CD4-positive, alpha-beta T cell treated with Interleukin-4 for 4 hours (primary cell): Measurements from ENCODE around the gene RLIM.
"Not testable (repeated sequence)": the region's sequence is repeated elsewhere in the genome, so short reads cannot be mapped to it uniquely, and the experiment has no call there.

Experiments used
- DNase-seq: peaks from one replicate; pipeline ENCODE4 v3.0.0-alpha.2; 2020

Gene RLIM, protein sequence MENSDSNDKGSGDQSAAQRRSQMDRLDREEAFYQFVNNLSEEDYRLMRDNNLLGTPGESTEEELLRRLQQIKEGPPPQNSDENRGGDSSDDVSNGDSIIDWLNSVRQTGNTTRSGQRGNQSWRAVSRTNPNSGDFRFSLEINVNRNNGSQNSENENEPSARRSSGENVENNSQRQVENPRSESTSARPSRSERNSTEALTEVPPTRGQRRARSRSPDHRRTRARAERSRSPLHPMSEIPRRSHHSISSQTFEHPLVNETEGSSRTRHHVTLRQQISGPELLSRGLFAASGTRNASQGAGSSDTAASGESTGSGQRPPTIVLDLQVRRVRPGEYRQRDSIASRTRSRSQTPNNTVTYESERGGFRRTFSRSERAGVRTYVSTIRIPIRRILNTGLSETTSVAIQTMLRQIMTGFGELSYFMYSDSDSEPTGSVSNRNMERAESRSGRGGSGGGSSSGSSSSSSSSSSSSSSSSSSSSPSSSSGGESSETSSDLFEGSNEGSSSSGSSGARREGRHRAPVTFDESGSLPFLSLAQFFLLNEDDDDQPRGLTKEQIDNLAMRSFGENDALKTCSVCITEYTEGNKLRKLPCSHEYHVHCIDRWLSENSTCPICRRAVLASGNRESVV

DNA sequence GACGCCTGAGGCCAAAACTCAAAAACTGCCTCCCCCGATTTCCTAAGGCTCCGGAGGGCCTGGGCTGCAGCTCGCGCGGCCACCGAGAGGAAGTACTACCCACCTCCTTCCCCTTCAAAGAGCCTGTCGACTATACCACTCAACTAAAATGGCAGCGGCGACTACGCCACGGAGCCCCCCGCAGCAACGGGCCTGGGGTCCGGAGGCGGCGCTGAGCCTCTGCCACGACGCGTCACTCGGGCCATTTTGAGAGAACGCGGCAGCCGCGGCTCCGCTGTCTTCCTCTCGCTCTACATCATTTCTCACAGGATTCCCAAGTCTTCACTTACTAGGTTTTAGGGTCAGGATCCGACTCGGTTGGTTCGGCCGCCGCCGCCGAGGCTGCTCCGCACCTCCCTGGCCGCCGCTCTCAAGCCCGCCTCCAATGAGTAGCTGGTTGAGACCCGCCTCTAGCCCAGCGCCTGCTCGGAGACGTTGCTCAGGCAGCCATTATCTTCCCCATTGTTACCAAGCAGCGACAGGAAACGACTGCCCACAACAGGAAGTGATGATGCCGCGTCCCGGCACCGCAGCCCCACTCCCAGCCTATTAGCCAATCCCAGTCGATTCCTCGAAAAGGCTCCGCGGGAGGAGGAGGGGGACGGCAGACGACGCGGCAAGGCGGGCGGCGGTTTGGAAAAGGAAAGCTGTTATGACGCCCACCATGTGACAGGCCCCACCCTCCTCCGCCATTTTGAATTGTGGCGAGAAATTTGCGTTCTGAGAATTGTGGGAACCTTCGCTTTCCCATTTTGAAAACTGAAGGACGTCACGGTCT, at the start of gene RLIM:
TSS of gene RLIM (minus strand) at position 532 of the 817 bp plus-strand sequence. CDS start 18,647 bp downstream, outside the sequence.
- DNase-seq, result peak; percentile 95

DNA sequence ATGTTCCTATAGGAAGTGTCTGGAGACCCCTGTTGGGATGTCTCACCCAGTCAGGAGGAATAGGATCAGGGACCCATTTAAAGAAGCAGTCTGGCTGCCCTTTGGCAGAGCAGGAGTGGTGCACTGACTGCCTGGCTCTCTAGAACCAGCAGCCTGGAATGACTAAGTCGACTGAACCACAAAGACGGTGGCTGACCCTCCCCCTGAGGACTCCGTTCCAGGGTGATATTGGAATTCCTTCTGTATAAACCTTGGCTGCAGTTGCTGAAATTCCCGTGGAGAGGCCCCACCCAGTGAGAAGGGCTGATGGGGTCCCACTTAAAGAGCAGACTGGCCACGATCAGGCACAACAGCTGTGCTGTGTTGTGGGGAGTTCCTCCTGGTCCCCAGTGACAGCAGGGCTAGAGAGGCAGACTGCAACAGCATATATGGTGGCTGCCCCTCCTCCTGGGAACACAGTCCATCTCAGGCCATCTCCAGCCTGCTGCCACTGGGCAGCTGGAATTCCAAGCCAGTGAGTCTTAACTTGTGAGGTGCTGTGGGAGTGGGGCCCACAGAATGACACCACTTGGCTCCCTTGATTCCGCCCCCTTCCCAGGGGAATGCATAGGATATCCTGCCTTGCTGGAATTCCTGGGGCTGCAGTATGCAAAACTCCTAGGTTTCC, 41.8 kb upstream of the RLIM start:
- DNase-seq, result no peak

DNA sequence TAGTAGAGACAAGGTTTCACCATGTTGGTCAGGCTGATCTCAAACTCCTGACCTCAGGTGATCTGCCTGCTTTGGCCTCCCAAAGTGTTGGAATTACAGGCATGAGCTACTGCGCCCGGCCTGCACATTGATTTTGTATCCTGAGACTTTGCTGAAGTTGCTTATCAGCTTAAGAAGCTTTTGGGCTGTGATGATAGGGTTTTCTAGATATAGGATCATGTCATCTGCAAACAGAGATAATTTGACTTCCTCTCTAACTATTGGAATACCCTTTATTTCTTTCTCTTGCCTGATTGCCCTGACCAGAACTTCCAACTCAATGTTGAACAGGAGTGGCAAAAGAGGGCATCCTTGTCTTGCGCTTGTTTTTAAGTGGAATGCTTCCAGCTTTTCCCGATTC, 40.5 kb upstream of the RLIM start:
- not testable (repeated sequence) for DNase-seq

DNA sequence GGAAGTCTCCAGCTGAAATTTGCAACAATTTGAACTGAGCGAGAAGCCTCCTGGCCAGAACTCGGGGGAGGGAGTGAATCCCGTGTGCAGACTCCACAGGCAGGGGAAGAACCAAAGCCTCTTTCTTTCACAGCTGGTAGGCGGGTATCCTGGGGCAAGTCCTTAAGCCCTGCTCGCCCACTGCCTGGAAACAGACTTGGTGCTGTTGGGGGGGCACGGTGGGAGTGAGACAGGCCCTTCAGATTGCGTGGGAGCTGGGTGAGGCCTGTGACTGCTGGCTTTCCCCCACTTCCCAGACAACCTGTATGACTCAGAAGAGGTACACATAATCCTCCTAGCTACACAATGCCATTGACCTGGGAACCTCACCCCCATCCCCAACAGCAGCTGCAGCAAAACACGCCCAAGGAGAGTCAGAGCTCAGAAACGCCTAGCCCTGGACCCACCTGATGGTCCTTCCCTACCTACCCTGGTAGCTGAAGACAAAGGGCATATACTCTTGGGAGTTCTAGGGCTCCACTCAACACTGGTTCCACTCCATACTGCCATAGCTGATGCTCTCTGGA, 22.4 kb upstream of the RLIM start:
- DNase-seq, result no peak

DNA sequence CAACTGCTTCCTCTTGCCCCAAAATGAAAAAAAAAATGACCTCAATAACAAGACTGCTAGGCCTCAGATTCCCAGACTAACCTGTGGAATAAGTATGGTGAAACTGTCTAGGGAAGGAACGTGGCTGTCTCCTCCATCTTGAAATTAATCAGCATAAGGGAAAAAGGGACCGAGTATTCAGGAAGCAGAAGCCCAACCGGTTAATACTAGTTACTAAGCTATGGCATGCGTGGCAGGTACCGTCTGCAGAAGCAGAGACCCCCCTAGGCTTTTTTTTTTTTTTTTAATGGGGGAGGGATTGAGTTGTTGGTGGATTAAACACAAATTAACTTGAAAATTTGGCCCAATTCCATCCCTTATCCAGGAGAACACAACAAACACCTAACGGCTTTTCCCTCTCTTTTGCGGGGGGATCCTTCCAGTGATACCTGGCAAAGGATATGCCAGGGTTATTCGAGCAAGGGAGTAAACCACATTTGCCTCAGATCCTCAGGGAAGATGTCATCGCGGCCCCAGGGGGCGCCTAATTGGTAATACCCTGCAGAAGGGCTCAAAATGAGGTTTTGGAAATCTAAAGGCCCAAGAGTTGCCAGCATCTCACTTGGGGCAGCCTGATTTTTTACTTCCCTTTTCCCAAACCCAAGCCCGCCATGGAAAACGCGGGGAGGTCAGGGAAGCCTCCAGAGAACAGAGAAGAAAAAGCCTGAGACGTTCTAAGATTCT, 893 bp downstream of the RLIM start:
- DNase-seq, result peak; percentile 2

DNA sequence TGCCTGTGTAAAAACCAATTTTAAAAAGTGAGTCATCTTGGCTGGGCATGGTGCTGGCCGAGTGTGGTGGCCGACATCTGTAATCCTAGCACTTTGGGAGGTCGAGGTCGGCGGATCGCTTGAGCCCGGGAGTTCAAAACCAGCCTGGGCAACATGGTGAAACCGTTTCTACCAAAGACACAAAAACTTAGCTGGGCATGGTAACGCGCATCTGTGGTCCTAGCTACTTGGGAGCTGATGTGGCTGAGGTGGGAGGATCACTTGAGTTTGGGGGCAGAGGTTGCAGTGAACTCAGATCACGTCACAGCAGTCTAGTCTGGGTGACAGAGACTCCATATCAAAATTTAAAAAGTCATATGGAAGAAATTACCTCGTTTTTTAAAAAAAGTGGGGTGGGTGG, 7.6 kb downstream of the RLIM start:
- DNase-seq, result no peak

DNA sequence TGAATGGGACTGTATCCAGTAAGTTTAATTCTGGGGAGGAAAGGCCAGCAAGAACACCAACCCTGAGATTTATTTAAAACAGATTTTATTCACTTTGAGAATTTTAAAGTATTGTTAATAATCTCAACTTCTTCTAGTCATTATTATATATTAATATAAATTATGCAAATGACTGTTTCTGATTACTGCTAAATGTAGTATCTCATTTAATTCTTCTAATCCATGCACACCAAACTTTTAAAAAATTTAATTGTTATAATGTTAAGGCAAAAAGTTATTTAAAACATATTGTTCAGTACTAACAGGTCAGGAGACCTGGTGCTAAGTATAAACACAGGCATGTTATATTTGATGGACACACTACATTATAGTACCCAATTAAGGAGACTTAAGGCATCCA, 8.1 kb downstream of the RLIM start:
- DNase-seq, result no peak

DNA sequence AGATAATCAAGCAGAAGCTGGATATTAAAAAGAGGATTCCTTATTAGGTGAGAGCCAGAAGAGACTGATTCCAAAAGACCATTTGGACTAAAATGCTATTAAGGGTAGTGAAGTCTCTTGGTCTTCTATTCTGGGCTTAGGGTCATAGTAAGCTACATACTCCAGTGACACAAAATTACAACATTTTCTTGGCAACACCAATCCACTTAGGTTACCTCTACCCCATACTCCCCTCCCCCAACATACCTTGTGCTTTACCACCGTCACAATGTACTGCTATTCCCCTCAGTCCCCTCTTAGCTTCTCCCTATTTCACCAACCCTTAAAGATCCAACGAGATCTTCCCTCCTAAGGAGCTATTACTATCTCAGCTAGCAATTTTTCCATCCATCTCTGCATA, 11.4 kb downstream of the RLIM start:
- DNase-seq, result no peak

DNA sequence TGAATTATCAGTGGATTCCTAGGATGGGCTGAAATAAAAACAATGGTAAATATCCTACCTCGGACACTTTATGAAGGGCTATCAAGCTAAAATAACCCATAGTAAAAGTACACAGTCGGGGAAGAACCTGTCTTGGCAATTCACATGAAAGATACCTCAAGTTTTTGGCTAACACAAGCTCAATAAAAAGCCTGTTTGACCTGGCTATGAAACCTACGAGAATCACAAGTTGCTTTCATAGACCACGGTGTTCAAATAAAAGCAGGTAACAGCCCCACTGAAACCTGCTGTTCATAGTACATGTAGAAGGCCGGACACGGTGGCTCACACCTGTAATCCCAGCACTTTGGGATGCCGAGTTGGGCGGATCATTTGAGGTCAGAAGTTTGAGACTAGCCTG, 12.3 kb downstream of the RLIM start:
- no peak for DNase-seq

DNA sequence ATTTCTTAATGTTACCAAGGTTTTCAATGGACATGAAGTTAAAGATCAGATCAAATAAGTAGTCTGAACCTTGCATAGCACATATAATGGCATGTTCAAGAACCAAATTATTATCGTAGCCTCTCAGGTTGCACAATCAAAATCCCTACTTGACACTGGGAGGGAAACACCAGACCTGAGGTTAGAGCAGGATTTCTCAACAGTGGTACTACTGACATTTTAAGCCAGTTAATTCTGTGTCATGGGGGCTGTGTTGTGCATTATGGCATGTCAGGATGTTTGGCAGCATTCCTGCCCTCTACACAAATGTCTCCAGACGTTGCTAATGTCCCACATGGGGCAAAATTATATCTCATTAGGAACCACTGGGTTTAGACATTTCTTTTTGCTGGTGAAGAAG, 20.8 kb downstream of the RLIM start:
- DNase-seq, result no peak

DNA sequence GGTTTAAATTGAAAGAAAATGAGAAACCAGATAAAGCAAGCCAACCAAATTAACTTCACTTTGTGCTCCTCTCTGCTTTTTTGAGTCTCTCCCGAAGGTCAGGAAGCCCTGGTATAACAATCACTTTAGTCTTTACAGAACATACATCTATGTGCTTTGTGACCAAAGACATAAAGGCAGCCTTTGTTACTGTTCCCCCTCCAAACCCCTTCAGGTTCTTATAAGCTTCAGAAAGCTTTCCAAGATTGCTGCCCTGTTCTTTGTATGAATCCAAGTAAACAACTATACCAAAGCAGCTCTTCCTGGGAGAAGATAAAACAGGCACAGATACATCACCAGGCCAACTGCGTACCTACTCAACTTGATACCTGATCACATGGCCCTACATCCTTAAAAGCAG, 28.7 kb downstream of the RLIM start:
- no peak for DNase-seq

DNA sequence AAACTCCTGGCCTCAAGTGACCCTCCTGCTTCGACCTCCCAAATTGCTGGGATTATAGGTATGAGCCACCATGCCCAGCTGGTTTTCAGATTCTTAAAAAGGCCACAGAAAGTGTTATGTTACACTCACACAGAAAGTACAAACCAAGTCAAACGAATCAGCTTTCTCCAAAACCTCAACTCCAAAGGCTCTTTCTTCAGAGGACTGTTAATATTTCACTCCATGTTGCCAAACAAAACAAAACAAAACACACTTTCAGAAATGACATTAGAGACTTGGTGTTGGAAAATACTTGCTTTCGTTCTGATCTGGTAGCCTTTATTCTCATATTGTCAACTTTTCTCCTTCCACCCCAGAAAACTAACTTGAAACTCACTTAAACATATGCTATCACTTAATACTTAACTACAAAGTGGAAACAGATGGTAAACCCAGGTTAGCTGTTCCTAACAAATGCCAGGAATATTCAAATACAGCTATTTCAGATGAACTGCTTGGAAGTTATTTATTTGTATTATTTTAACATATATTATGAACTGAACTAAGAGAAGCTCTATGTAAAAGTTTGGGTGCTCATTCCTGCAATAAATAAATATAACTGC, 34.7 kb downstream of the RLIM start:
- no peak for DNase-seq

DNA sequence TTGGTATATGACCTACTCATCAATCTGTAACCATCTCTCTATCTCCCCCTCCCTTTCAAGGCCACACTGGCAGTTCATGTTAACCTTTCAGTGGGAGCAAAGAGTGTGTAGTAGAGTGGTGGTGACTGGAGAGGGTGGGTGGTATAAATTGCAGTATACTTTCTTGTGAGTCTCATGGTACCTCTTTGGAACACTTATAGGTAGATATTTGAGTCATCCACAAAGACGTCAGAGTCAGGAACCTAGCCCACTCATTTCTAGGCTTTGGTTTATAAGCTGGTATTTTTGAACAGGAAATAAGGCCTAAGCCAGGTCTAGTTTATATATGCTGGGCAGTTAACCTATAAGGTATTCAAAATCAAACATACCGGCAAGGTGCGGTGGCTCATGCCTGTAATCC, 36.3 kb downstream of the RLIM start:
- no peak for DNase-seq

DNA sequence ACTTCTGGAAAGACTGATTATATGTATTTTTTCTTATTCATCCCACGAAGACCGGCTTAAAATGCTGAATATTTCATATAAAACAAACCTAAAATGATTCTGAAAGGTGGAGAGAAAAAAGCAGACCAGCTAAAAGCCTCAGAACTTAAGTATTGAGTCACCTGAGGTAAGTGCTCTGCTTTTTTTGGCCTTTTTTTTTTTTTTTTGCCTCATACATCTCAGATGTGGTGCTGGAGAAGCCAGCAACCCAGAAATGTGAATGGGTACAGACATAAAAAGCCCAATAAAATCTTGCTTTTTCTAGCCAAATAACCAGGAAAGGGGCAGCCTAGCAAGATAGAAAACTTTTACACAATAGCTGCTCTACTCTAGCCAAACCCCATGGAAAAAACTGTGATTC, 57.0 kb downstream of the RLIM start:
- no peak for DNase-seq

DNA sequence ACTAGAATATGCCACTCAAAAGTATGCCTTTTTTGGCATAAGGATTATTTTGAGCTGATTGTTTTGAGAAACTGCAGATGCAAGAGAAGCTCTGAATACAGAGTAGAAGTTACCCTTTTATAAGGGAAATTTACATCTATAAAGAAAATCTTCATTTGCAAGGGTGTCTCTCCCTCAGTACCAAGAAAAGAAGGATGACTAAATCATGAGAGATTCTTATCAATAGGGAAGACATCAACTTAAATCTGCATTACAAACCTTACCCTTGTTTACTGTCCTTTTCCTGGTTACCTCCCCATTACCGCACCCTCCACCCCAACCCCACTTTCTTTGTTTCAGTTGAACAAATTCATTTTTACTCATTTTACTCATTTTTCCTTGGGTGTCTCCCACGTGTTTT, 62.5 kb downstream of the RLIM start:
- DNase-seq, result no peak

DNA sequence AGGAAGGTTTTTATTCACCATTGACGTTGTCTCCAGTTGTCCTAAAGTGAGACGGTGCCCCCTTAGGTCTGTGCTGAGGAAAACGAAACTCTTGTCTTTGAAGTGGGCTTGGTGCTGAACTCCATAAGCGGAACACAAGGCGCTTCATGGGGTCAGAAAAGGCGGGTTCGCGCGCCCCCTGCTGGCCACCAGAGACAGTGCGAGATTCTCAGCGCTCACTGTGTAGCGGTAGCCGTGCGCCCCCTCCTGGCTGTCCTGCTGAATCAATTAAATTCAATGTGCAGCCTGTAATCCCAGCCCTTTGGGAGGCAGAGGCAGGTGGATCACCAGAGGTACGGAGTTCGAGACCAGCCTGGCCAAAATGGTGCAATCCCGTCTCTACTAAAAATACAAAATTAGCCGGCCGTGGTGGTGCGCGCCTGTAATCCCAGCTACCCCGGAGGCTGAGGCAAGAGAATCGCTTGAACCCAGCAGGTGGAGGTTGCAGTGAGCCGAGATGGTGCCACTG, 64.1 kb downstream of the RLIM start:
- DNase-seq, result peak; percentile 71

DNA sequence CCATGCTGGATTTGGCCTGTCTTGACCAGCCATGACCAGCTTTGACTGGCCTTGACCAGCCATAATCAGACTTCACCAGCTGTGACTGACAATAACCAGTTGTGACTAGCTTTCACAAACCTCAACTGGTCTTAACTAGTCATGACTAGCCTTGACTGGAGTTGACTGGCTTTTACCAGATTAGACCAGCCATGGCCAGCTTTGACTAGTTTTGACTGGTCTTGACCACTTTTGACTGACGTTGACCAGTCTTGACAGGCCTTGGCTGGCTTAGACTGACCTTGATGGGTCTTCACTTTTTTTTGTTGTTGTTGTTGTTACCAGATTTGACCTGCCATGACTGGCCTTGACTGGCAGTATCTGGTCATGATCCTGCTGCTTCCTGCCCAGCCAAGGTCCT, 67.4 kb downstream of the RLIM start:
- no peak for DNase-seq

DNA sequence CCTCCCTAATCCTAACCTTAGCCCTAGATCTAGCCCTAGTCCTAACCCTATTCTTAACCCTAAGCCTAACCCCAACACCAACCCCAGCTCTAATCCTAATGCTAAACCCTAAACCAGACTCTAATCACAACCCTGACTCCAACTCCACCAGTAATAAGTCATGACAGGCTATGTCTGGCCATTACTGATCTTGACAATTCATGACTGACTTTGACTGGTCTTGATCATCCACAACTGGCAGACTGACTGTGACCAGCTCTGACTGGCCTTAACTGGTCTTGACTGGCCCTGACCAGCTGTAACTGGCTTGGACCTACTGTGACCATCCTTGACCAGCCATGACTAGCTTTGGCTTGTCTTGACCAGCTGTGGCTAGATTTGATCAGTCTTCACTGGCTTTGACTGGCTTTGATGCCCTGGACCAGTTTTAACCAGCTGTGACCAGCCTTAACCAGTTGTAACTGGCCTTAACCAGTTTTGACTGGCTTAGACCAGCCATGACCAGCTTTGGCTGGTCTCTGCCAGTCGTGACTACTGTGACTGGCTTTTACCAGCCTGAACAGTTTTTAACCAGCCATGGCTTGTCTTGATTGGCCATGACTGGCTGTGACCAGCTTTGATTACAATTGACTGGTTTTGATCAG, 68.4 kb downstream of the RLIM start:
- DNase-seq, result no peak

DNA sequence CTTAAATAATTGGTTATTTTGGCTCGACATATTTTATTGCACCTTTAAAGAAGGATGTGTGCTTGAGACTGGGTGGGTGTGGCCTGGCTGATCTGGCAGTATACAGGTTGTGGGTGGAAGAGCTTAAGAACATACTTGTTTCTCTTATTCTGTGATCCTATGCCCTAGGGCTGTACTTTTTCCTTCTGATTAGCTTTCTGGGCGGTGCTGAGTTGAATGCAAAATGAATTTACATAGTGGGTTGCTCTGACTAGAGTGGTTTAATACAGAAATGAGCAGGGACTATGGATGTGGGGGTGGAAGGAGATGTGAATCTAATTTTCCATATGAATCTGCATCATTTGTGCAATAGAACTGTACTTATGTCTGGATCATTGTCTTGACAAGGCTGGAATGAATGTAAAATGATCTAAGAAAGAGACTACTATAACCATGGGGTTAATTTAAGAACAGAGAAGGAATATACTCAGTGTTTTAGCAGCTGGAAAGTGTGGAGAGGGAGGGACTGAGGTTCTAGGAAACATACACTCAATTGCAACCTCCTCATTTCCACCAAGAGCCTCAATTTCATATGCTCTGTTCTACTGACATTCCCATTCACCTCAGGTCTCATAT, 73.7 kb downstream of the RLIM start:
- no peak for DNase-seq

DNA sequence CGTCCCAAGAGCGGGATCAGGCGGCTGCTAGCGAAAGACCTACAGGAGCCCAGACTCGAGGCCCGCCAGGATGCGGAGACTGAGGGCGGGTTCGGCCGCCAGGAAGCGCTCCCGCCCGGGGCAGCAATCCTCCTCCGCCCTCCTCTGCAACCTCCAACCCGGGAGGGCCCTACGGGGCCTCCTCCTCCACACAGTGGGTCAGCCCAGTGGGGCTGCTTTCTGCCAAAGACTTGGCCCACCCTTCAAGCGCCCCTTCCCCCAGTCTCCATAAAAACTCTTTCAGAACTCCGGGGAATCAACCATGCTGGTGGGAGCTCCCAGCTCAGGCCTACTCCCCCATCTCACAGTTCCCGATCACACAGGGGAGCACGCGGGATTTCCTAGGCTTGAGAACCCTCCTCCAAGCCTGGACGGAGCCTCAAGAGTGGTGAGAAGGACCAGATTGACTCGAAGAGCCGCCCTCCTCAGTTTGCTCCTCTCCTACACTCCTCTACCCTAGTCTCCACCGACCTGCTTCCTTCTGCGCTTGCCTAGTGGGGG, 77.5 kb downstream of the RLIM start:
- DNase-seq, result no peak
